Heart right ventricle (tissue), 16 donors: Measurements from ENCODE around the gene MBNL1. TPM values are rescaled to one million over a fixed set of nuclear protein-coding genes. Genes with fewer than 3 reads are reported as not detected.

ENCODE experiments used
- ATAC-seq, 8 donors: fragments of 200-7000 bp; cut with Tn5 transposase; one replicate each; pipeline ENCODE4 v1.9.1; 2020; ENCODE audit warnings: mild to moderate bottlenecking in 8 of 8, moderate library complexity in 8 of 8, moderate number of reproducible peaks in 1 of 8
- DNase-seq, 2 donors: peaks; one replicate each; pipeline ENCODE4 v3.0.0-alpha.2; 2020
- H3K27ac ChIP-seq, 10 donors: fragments of 200-600 bp; sonication (generic) in 2 of 10; one replicate each; pipeline versions ENCODE4 v1.5.0 to v1.8.0; 2020 to 2022; ENCODE audit warnings: mild to moderate bottlenecking in 3 of 10
- H3K27me3 ChIP-seq, 7 donors: fragments of 200-600 bp; one replicate each; pipeline ENCODE4 v1.8.0; 2021 to 2022; ENCODE audit warnings: mild to moderate bottlenecking in 2 of 7
- H3K36me3 ChIP-seq, 9 donors: fragments of 200-600 bp; sonication (generic) in 1 of 9; one replicate each; pipeline versions ENCODE4 v1.5.0 to v1.8.0; 2020 to 2022; ENCODE audit warnings: mild to moderate bottlenecking in 2 of 9
- H3K4me1 ChIP-seq, 9 donors: fragments of 200-600 bp; sonication (generic) in 1 of 9; one replicate each; pipeline versions ENCODE4 v1.5.0 to v1.8.0; 2020 to 2022; ENCODE audit warnings: mild to moderate bottlenecking in 4 of 9
- H3K4me3 ChIP-seq, 10 donors: fragments of 200-600 bp; sonication (generic) in 2 of 10; one replicate each; pipeline versions ENCODE4 v1.5.0 to v1.8.0; 2020 to 2022; ENCODE audit warnings: mild to moderate bottlenecking in 7 of 10, moderate library complexity in 2 of 10
- H3K9me3 ChIP-seq, 11 donors: fragments of 200-600 bp in 10 of 11; sonication (generic) in 2 of 11; one replicate each; pipeline versions ENCODE4 v1.5.0 to v1.8.0; 2013 to 2022; ENCODE audit warnings: mild to moderate bottlenecking in 2 of 11, control low read depth in 1 of 11, moderate library complexity in 1 of 11
- CTCF ChIP-seq, 9 donors: fragments of 200-600 bp; sonication (generic) in 2 of 9; IDR thresholded peaks; one replicate each; pipeline versions ENCODE4 v1.5.0 to v1.8.0; 2021 to 2022; ENCODE audit warnings: antibody characterized with exemption in 9 of 9, mild to moderate bottlenecking in 5 of 9, moderate library complexity in 1 of 9
- WGBS, 2 donors: extraction: QIAGEN DNeasy Blood & Tissue Kit; methylation state at CpG; one replicate each; pipeline ENCODE4 v1.1.7; 2013; ENCODE audit warnings: inconsistent platforms in 1 of 2; 5-methylcytosine and 5-hydroxymethylcytosine counted together
- intact Hi-C, 10 donors: fragments of 100-400 bp; cut with DNase I; formaldehyde crosslinking; loops; one replicate each; pipeline versions ENCODE4 v1.11.1 to v1.14.2; 2022
- polyA plus RNA-seq, 2 donors: library from polyadenylated mRNA; stranded (reverse); fragments of 200-250 nt; gene quantifications; one replicate each; pipeline ENCODE4 v1.2.3, GENCODE V29; 2013
- total RNA-seq, 10 donors: library from RNA; stranded (reverse); fragmentation: NEBNext Ultra II Directional in 3 of 10; extraction: Animal tissue kit (Norgen Biotek cat#: 25700) in 3 of 10; gene quantifications; one replicate each; pipeline versions ENCODE4 v1.2.1 to v1.2.4, GENCODE V29; 2021 to 2023
- donor health status: Arrhythmogenic right ventricular cardiomyopathy.
- donor health status: ischemic (EF 13 %, LVEDD 7.1; RV severe dilation, severe dysfunction).
- donor health status: healthy with polysubstance abuse.
- donor health status: DM: no; HTN: yes; CAD: no.
- donor health status: DM: no; HTN: no; CAD: no.
- donor health status: ischemic (EF 25% LVEDD 6.9; RV normal size, moderate dysfunction).
- donor health status: ischemic (EF 25% LVEDD 5.7; RV mildly dilated, moderate dysfunction).
- donor health status: healthy.
- donor health status: DM: yes; HTN: yes; CAD: no.
- donor health status: Ischemic cardiomyopathy.
- donor health status: ischemic (EF 35%, LVEDD 5.7; RV mildly dilated, moderate dysfunction).
- donor health status: nonischemic (EF 11% LVEDD 7.7; RV severe dilation, severe dysfunction).
- donor health status: DM: yes; HTN: yes; CAD: no.
- donor health status: PGD.
- donor health status: ischemic (EF 29% LVEDD 5.4; RV normal size, mild dysfunction).
- donor health status: nonischemic (EF 23%, LVEDD 6.1; RV moderate dilation, normal function).

MBNL1 gene
- total and polyA plus RNA-seq, 12 donors: 33.1 to 236 (median 189) TPM

GRCh38 chr3:152307829-152308474 is 39.2 kb downstream of the MBNL1 start:
- Histone ChIP-seq H3K4me3 (no peak overlapping the region), H3K36me3 (peaks cover 0 to 18% (median 0%) of the 10 kb centered on the region in 9 donors), H3K27me3 (no peaks in the 10 kb centered on the region), H3K4me1 (peaks cover 2 to 85% (median 75%) of the 10 kb centered on the region in 9 donors), H3K9me3 (no peaks in the 10 kb centered on the region), H3K27ac (peak overlapping the region; percentile 32 to 89 (median 54))
- no peak for DNase-seq
- WGBS, 2 donors: 54 to 62% methylated on average over 1 of the region's 1 CpG
- intact Hi-C loops: no loop called here
- peak in 7 of 8 donors; percentile 18 to 77 (median 47) for ATAC-seq
- TF ChIP-seq CTCF (IDR thresholded peaks at IDR 0.05): no peak

- WGBS, 2 donors: 100% methylated on average over 1 of the region's 1 CpG
Measured at GRCh38 chr3:152308475-152308844, 39.7 kb downstream of the MBNL1 start.

GRCh38 chr3:152309031-152309430 is 40.3 kb downstream of the MBNL1 start:
- WGBS, 2 donors: 71 to 76% methylated on average over 3 of the region's 3 CpGs
- TF ChIP-seq CTCF (IDR thresholded peaks at IDR 0.05): no peak
- Histone ChIP-seq H3K27ac (peak overlapping the region in 9 of 10 donors; percentile 0 to 89 (median 55)), H3K27me3 (no peaks in the 10 kb centered on the region), H3K4me3 (no peak overlapping the region), H3K36me3 (peaks cover 0 to 18% (median 0%) of the 10 kb centered on the region in 9 donors), H3K9me3 (no peaks in the 10 kb centered on the region), H3K4me1 (peaks cover 2 to 84% (median 74%) of the 10 kb centered on the region in 9 donors)
- ATAC-seq: peak in 7 of 8 donors; percentile 23 to 61 (median 50)
- intact Hi-C loops: no loop called here
- no peak for DNase-seq

More at GRCh38 chr3:152308475-152308844, 39.7 kb downstream of the MBNL1 start:
- peak in 3 of 8 donors; percentile 4 to 16 (median 11) for ATAC-seq
- intact Hi-C loops: no loop called here
- H3K4me3 ChIP-seq: no peak overlapping the region
- H3K9me3 ChIP-seq: no peaks in the 10 kb centered on the region
- no peak for TF ChIP-seq CTCF (IDR thresholded peaks at IDR 0.05)
- peaks cover 2 to 85% (median 73%) of the 10 kb centered on the region in 9 donors for H3K4me1 ChIP-seq
- peaks cover 0 to 18% (median 0%) of the 10 kb centered on the region in 9 donors for H3K36me3 ChIP-seq
- no peak for DNase-seq
- peak overlapping the region; percentile 32 to 89 (median 54) for H3K27ac ChIP-seq
- no peaks in the 10 kb centered on the region for H3K27me3 ChIP-seq

GRCh38 chr3:152309535-152310307 is 41.0 kb downstream of the MBNL1 start:
- intact Hi-C loops: no loop called here

More at GRCh38 chr3:152309535-152310307, 41.0 kb downstream of the MBNL1 start:
- DNase-seq: no peak
- no peak overlapping the region for H3K4me3 ChIP-seq
- peaks cover 0 to 18% (median 0%) of the 10 kb centered on the region in 9 donors for H3K36me3 ChIP-seq
- WGBS, 2 donors: 51 to 54% methylated on average over 6 of the region's 6 CpGs
- peaks cover 2 to 84% (median 74%) of the 10 kb centered on the region in 9 donors for H3K4me1 ChIP-seq
- H3K9me3 ChIP-seq: no peaks in the 10 kb centered on the region
- H3K27ac ChIP-seq: peak overlapping the region in 9 of 10 donors; percentile 0 to 89 (median 55)
- no peaks in the 10 kb centered on the region for H3K27me3 ChIP-seq
- ATAC-seq: peak in 2 of 8 donors; percentile 27 to 36
- TF ChIP-seq CTCF (IDR thresholded peaks at IDR 0.05): no peak
